ENCODE measurements around the gene STX16. TPM values are rescaled to one million over a fixed set of nuclear protein-coding genes. Genes with fewer than 3 reads are reported as not detected.

STX16 gene
- total RNA-seq, 1 donor from 2014 or later = 24.7 TPM

DNA sequence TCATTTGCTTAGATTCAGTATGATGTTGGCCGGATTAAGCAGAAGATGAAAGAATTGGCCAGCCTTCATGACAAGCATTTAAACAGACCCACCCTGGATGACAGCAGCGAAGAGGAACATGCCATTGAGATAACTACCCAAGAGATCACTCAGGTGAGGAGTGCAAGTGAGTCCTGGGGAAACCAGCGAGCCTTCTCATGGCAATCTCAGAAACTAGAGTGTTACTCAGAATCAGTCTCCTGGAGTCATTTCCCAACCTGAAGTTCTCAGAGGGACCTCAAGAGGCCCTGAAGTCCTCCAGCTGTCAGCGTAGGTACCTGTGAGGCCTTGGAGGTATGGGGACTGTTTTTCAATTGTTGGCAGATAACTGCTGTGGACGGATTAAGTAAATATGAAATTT is 16.9 kb downstream of the STX16 start:
- H3K4me1 ChIP-seq = no peaks in the 10 kb centered on the region
- peaks cover 36 to 49% of the 10 kb centered on the region in 2 donors for H3K36me3 ChIP-seq
- intact Hi-C loops (cut with DNase I) = no loop called here
- no peak overlapping the region for H3K27ac ChIP-seq
- H3K9me3 ChIP-seq = no peaks in the 10 kb centered on the region
- DNase-seq (ENCODE audit: low spot score in 2 of 2) = no peak
- H3K27me3 ChIP-seq = no peaks in the 10 kb centered on the region
- TF ChIP-seq, protein P1, sequence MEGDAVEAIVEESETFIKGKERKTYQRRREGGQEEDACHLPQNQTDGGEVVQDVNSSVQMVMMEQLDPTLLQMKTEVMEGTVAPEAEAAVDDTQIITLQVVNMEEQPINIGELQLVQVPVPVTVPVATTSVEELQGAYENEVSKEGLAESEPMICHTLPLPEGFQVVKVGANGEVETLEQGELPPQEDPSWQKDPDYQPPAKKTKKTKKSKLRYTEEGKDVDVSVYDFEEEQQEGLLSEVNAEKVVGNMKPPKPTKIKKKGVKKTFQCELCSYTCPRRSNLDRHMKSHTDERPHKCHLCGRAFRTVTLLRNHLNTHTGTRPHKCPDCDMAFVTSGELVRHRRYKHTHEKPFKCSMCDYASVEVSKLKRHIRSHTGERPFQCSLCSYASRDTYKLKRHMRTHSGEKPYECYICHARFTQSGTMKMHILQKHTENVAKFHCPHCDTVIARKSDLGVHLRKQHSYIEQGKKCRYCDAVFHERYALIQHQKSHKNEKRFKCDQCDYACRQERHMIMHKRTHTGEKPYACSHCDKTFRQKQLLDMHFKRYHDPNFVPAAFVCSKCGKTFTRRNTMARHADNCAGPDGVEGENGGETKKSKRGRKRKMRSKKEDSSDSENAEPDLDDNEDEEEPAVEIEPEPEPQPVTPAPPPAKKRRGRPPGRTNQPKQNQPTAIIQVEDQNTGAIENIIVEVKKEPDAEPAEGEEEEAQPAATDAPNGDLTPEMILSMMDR (IDR thresholded peaks at IDR 0.05) = no peak
- no peak overlapping the region for H3K4me3 ChIP-seq

- Histone ChIP-seq H3K4me1 (no peaks in the 10 kb centered on the region), H3K4me3 (no peak overlapping the region), H3K27ac (no peak overlapping the region), H3K36me3 (peaks cover 44 to 53% of the 10 kb centered on the region in 2 donors), H3K27me3 (no peaks in the 10 kb centered on the region), H3K9me3 (no peaks in the 10 kb centered on the region)
- no peak for DNase-seq (ENCODE audit: low spot score in 2 of 2)
- intact Hi-C loops (cut with DNase I) = no loop called here
- TF ChIP-seq, protein P1 (IDR thresholded peaks at IDR 0.05) = no peak
Observed at GRCh38 chr20:58668901-58669286, 17.8 kb downstream of the STX16 start.

DNA sequence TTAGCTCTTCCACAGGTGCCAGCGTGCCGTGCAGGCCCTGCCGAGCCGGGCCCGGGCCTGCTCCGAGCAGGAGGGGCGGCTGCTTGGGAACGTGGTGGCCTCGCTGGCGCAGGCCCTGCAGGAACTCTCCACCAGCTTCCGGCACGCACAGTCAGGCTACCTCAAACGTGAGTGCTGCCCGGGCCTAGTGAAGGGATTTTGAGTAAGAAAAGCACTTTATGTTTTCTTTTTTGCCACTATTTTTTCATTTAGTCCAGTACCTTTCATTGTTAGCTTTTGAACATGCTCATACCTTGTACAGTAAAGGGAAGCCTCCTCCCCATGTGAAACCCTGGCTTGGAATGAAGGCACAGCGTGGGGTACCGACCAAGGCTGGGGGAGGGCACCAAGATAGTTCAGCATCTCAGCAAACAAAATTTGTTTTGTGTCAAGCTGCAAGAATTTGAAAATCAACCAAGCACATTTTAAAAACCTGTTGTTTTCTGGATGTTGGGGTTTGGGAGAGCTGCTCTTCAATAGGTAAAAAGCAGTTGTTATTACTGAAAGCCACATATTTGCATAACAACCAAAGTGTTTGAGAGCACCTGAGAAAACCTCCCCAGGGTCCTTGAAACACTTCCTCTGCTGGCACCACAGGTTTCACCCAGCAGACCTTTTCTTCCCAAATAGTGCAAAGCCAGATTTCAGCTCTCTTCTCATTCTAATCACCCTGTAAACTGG is 18.4 kb downstream of the STX16 start:
- intact Hi-C loops (cut with DNase I) = no loop called here
- H3K36me3 ChIP-seq = peaks cover 49 to 59% of the 10 kb centered on the region in 2 donors
- no peaks in the 10 kb centered on the region for H3K27me3 ChIP-seq
- H3K4me1 ChIP-seq = no peaks in the 10 kb centered on the region
- TF ChIP-seq, protein P1 (IDR thresholded peaks at IDR 0.05) = no peak
- H3K4me3 ChIP-seq = no peak overlapping the region
- no peak for DNase-seq (ENCODE audit: low spot score in 2 of 2)
- H3K27ac ChIP-seq = no peak overlapping the region
- no peaks in the 10 kb centered on the region for H3K9me3 ChIP-seq

- no peak for DNase-seq (ENCODE audit: low spot score in 2 of 2)
- no peak overlapping the region for H3K4me3 ChIP-seq
- no peaks in the 10 kb centered on the region for H3K9me3 ChIP-seq
- H3K4me1 ChIP-seq = no peaks in the 10 kb centered on the region
- TF ChIP-seq, protein P1 (IDR thresholded peaks at IDR 0.05) = no peak
- intact Hi-C loops (cut with DNase I) = no loop called here
- H3K36me3 ChIP-seq = peaks cover 56 to 64% of the 10 kb centered on the region in 2 donors
- no peaks in the 10 kb centered on the region for H3K27me3 ChIP-seq
- H3K27ac ChIP-seq = no peak overlapping the region
Observed at GRCh38 chr20:58670102-58670501, 19.0 kb downstream of the STX16 start.

DNA sequence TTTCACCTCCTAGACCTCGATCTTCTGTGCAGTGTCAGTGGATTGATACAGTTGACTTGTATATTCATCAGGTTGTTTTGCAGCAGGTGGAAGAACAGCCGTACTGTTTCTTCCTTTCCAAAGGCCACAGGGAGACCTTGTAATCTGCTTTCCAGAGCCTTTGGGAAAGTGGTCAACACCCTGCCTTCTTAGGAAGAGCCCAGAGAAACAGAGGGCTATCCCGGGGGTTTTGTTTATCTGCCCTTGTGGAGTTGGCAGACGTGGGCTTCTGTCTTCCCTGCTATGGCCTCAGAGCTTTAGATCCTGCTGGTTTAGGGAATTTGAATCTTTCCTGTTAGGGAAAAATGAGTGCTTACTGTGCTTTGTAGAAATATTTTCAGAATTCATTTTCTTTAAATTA is 19.6 kb downstream of the STX16 start:
- Histone ChIP-seq H3K9me3 (no peaks in the 10 kb centered on the region), H3K36me3 (peaks cover 61 to 70% of the 10 kb centered on the region in 2 donors), H3K4me3 (no peak overlapping the region), H3K27ac (no peak overlapping the region), H3K4me1 (no peaks in the 10 kb centered on the region), H3K27me3 (no peaks in the 10 kb centered on the region)
- no peak for DNase-seq (ENCODE audit: low spot score in 2 of 2)
- TF ChIP-seq, protein P1 (IDR thresholded peaks at IDR 0.05) = no peak
- intact Hi-C loops (cut with DNase I) = no loop called here
